Prostate gland (tissue), 2 donors: ENCODE results near the gene SAMMSON. TPM values are rescaled to one million over a fixed set of nuclear protein-coding genes. Genes with fewer than 3 reads are reported as not detected.
A peak's percentile ranks its signal among the peaks of the same experiment; 100 is the strongest.

ENCODE experiments used
- DNase-seq: peaks from one replicate; pipeline ENCODE4 v3.0.0-alpha.2; 2019; ENCODE audit warnings: low spot score
- H3K27ac ChIP-seq, 2 donors: fragments of 200-600 bp; sonication (generic); 2 replicates each; pipeline ENCODE4 v1.5.1; 2017 to 2019
- H3K27me3 ChIP-seq: fragments of 200-600 bp; sonication (generic); replicated peaks from 2 replicates; pipeline ENCODE4 v1.5.1; 2019; ENCODE audit not compliant: insufficient read depth
- H3K36me3 ChIP-seq, 2 donors: fragments of 200-600 bp; sonication (generic); 1 replicate in 1 of 2; 2 replicates in 1 of 2; pipeline versions ENCODE4 v1.5.1 to v1.8.1; 2017 to 2019
- H3K4me1 ChIP-seq: fragments of 200-600 bp; sonication (generic); replicated peaks from 2 replicates; pipeline ENCODE4 v1.5.1; 2019
- H3K4me3 ChIP-seq, 2 donors: fragments of 200-600 bp; sonication (generic); 2 replicates each; pipeline ENCODE4 v1.5.1; 2017 to 2019
- H3K9me3 ChIP-seq: fragments of 200-600 bp; sonication (generic); 2 replicates; pipeline ENCODE4 v1.5.1; 2017
- CTCF ChIP-seq, 4 experiments: fragments of 200-600 bp in 2 of 4; fragments of 450-650 bp in 2 of 4; sonication (generic) in 2 of 4; IDR thresholded peaks; 1 replicate in 3 of 4; 2 replicates in 1 of 4; pipeline ENCODE4 v1.5.1; 2016 to 2019; ENCODE audit warnings: antibody characterized with exemption in 4 of 4, mild to moderate bottlenecking in 2 of 4, moderate library complexity in 2 of 4
- POLR2A ChIP-seq: fragments of 450-650 bp; IDR thresholded peaks from one replicate; pipeline ENCODE4 v1.6.1; 2016; ENCODE audit warnings: antibody characterized with exemption, mild to moderate bottlenecking
- POLR2AphosphoS5 ChIP-seq: sonication (generic); formaldehyde crosslinking; IDR thresholded peaks from one replicate; pipeline ENCODE4 v1.6.1; 2017; ENCODE audit warnings: antibody characterized with exemption
- WGBS: methylation state at CpG from one replicate; pipeline ENCODE4 v1.1.5; 2018; 5-methylcytosine and 5-hydroxymethylcytosine counted together
- intact Hi-C: fragments of 100-400 bp; cut with DNase I; formaldehyde crosslinking; loops from one replicate; pipeline ENCODE4 v1.14.2; 2022
- total RNA-seq, 2 donors: library from RNA; depleted of rRNA; stranded (reverse); fragments of >200 nt; gene quantifications; one replicate each; pipeline ENCODE4 v1.1.0, GENCODE V29; 2016

The SAMMSON gene
- total RNA-seq, 2 donors from 2014 or later: 0.14 to 2.8 TPM

- no peaks in the 10 kb centered on the region for H3K9me3 ChIP-seq
- no peak overlapping the region for H3K4me3 ChIP-seq
- H3K36me3 ChIP-seq: no peaks in the 10 kb centered on the region
- no peak for DNase-seq
- intact Hi-C loops: no loop called here
- H3K4me1 ChIP-seq: peaks cover 2% of the 10 kb centered on the region
- no peaks in the 10 kb centered on the region for H3K27me3 ChIP-seq
- WGBS: 81% methylated on average over 3 of the region's 3 CpGs
- TF ChIP-seq POLR2A (no peak), CTCF (IDR thresholded peaks at IDR 0.05) (no peak), POLR2AphosphoS5 (no peak)
- no peak overlapping the region for H3K27ac ChIP-seq
Measured at GRCh38 chr3:69994919-69995318, 4.6 kb upstream of the SAMMSON start.

- Histone ChIP-seq H3K9me3 (no peaks in the 10 kb centered on the region), H3K4me1 (peaks cover 2% of the 10 kb centered on the region), H3K27ac (no peak overlapping the region), H3K4me3 (no peak overlapping the region), H3K27me3 (no peaks in the 10 kb centered on the region), H3K36me3 (no peaks in the 10 kb centered on the region)
- no peak for DNase-seq
- intact Hi-C loops: no loop called here
- TF ChIP-seq POLR2A (no peak), POLR2AphosphoS5 (no peak), CTCF (IDR thresholded peaks at IDR 0.05) (no peak)
- 19% methylated on average over 3 of the region's 3 CpGs for WGBS
Measured at GRCh38 chr3:69997631-69998307, 1.8 kb upstream of the SAMMSON start.

- Histone ChIP-seq H3K9me3 (no peaks in the 10 kb centered on the region), H3K27me3 (no peaks in the 10 kb centered on the region), H3K36me3 (no peaks in the 10 kb centered on the region), H3K4me3 (peak overlapping the region in 1 of 2 donors; percentile 1), H3K27ac (peak overlapping the region; percentile 51 to 67), H3K4me1 (peaks cover 2% of the 10 kb centered on the region)
- intact Hi-C loops: no loop called here
- TF ChIP-seq POLR2A (no peak), POLR2AphosphoS5 (peak; percentile 19)
- WGBS: 9% methylated on average over 3 of the region's 3 CpGs
- DNase-seq: no peak
Measured at GRCh38 chr3:69998759-69999139, 784 bp upstream of the SAMMSON start.

- peaks cover 2% of the 10 kb centered on the region for H3K4me1 ChIP-seq
- no peak for TF ChIP-seq POLR2A
- no peak for TF ChIP-seq CTCF (IDR thresholded peaks at IDR 0.05)
- TF ChIP-seq POLR2AphosphoS5: no peak
- peak overlapping the region; percentile 51 to 67 for H3K27ac ChIP-seq
- intact Hi-C loops: no loop called here
- no peak overlapping the region for H3K4me3 ChIP-seq
- no peaks in the 10 kb centered on the region for H3K27me3 ChIP-seq
- no peaks in the 10 kb centered on the region for H3K36me3 ChIP-seq
- 68% methylated on average over 15 of the region's 15 CpGs for WGBS
- no peaks in the 10 kb centered on the region for H3K9me3 ChIP-seq
- no peak for DNase-seq
Measured at GRCh38 chr3:70000028-70000410, 486 bp downstream of the SAMMSON start.

- DNase-seq: no peak
- Histone ChIP-seq H3K27ac (peak overlapping the region in 1 of 2 donors; percentile 67), H3K27me3 (no peaks in the 10 kb centered on the region), H3K4me1 (peaks cover 2% of the 10 kb centered on the region), H3K9me3 (no peaks in the 10 kb centered on the region), H3K36me3 (no peaks in the 10 kb centered on the region), H3K4me3 (no peak overlapping the region)
- 38% methylated on average over 4 of the region's 4 CpGs for WGBS
- intact Hi-C loops: no loop called here
- TF ChIP-seq POLR2A: no peak
- no peak for TF ChIP-seq CTCF (IDR thresholded peaks at IDR 0.05)
- no peak for TF ChIP-seq POLR2AphosphoS5
Measured at GRCh38 chr3:70000563-70001081, 1.1 kb downstream of the SAMMSON start.
